Left hindlimb (tissue), 1 donor: ENCODE measurements around the gene HACD4.

Experiments
- DNase-seq: peaks from one replicate; pipeline ENCODE4 v3.0.0-alpha.2; 2018

The HACD4 gene

DNA sequence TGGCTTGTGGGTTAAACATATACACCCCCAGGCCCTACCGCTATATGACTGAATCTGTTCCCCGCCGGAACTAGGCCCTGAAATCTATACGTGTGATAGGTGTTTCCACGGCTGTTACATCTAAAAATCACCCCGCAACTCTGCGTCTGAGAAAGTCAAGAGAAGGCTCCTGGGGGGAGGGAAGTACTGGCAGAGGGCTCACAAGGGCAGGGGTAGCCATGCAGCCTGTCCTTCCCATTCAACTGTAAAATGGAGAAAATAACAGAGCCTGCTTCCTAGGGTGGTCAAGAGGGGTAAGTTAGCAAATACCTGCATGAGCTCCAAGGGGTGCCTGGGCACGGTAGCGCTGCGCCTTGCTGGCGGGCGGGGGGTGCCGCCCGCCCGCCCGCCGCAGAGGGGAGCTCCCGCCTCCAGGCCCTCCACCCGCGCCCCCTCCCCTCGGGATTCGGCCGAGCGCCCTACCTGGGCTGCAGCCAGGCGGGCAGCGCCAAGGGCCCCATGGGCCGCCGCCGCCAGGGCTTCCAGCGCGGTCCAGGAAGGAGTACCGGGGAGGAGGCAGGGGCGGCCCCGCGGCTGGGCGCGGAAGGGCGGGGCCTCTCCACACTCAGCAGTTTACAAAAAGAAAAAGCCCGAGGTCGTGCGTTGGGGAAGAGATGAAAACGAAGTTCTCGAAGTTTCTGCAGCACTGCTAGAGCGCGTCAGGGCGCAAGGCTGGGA lies at the start of gene HACD4:
TSS of gene HACD4 (minus strand) at position 550 of the 717 bp plus-strand sequence. CDS start at position 500, 50 bp downstream.
- DNase-seq: peak; percentile 65

DNA sequence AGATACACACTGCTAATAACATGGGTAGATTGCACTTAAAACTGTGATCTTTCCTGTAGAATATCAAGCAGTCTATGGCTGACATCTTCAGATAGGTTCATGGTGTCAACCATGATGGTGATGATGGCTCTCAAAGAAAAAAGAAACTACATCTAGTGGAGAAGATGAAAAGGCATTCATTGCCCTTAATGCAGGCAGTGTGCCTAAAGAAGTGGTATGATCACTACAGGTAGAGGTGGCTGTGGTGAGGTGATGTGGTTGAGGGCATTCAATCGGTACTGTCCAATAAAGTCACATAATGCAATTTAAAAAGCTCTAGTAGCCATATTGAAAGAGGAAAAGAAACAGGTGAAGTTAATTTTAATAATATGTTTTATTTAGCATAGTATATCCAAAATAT lies 49.4 kb upstream of the HACD4 start:
- DNase-seq: no peak

- DNase-seq: no peak
These were observed 47.3 kb upstream of the HACD4 start for GRCh38 chr9:21078702-21079101.

DNA sequence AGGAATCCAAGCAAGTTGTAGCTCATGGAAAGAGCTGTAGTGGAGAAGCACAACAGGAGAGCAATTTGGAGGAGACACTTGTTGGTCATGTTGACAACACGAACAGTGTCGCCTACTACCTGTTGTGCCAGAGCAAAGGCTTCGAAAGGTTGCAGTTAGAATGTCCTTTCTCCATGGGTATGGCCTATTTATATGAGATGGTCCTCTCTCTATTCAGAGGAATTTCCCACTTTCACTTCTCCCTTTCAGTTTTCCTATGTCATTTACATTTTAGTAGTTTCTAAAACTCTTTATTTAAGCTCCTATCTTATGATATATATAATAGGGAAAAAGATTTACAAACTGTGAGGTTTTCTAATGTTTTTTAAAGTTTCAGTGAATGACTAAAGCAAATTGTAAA lies 46.3 kb upstream of the HACD4 start, which contains the start of gene IFNB1:
TSS of gene IFNB1 (minus strand) at position 162 of the 400 bp plus-strand sequence. CDS start at position 89, 73 bp downstream.
- DNase-seq: no peak

- DNase-seq: no peak
These were observed 44.0 kb upstream of the HACD4 start for GRCh38 chr9:21075484-21075883.

- DNase-seq: no peak
These were observed 39.5 kb upstream of the HACD4 start for GRCh38 chr9:21070906-21071305.

DNA sequence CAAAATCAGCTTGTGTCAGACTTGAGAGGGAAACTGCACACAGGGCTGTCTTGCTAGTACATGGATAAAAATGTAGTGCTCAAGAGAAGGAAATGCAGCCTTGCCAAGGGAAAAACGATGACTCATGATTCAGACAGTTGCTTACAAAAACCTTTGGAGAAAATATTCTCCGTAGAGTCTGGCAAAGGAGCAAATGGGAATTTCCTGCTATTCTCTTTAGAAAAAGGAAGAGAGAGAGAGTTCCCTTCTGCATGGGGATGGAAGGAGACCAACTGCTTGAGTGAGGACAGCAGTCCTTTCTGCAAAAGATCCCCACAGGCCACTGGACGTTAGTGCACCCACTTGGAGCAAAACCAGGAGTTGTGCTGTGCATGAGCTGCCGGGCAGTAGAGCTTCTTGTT lies 38.7 kb upstream of the HACD4 start:
- DNase-seq: peak; percentile 39

GRCh38 chr9:21060919-21061561 lies 29.6 kb upstream of the HACD4 start:
- DNase-seq: peak; percentile 49

- no peak for DNase-seq
These were observed 25.5 kb upstream of the HACD4 start for GRCh38 chr9:21056931-21057330.

DNA sequence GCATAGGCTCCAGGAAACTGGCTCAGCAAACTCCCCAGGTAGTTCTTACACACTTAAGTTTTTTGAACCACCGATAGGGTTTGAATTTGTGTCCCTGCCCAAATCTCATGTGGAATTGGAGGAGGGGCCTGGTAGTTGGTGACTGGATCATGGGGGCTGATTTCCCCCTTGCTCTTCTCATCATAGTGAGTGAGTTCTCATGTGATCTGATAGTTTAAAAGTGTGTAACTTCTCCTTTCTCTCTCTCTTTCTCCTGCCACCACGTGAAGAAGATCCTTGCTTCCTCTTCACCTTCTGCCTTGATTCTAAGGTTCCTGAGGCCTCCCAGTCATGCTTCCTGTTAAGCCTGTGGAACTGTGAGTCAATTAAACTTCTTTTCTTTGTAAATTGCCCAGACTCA lies 22.4 kb upstream of the HACD4 start:
- DNase-seq: no peak

- DNase-seq: no peak
These were observed 15.8 kb upstream of the HACD4 start for GRCh38 chr9:21047281-21047691.

- no peak for DNase-seq
These were observed 12.4 kb upstream of the HACD4 start for GRCh38 chr9:21043841-21044240.

GRCh38 chr9:21042466-21042865 lies 11.0 kb upstream of the HACD4 start:
- no peak for DNase-seq

GRCh38 chr9:21039302-21039701 lies 7.9 kb upstream of the HACD4 start:
- no peak for DNase-seq

DNA sequence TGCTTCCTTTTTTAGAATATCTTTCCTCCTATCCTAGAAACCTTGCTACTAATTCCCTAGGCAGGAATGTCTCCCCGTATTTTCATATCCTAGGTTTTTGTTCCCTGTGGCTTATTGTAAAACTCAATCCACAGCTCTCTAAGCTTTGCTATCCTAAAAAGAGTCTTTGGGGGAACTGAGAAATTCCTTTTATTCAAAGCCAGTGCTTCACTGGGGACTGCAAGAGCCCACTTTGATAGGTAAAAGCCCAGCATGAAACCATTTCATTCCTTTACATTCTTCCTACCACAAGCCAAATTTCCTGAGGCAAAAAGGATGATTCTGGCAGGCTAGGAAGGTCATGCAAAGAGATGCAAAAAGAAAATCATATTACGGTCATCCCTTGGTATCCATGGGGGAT lies 5.8 kb upstream of the HACD4 start:
- DNase-seq: no peak

DNA sequence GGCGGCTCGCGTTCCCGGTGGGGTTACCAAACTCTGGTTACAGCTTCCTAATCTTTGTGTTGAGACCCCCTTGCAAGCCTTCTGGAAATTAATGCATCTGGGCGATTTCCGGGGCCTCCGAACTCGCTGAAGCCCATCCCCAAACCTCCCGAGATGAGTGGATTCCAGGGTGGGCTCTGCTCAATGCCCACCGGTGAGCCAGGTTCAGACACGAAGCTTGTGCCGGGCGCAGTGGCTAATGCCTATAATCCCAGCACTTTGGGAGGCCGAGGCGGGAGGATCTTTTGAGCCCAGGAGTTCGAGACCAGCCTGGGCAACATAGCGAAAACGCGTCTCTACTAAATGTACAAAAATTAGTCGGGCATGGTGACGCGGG lies 356 bp upstream of the HACD4 start:
- no peak for DNase-seq

- no peak for DNase-seq
These were observed 928 bp downstream of the HACD4 start for GRCh38 chr9:21030389-21031035.

DNA sequence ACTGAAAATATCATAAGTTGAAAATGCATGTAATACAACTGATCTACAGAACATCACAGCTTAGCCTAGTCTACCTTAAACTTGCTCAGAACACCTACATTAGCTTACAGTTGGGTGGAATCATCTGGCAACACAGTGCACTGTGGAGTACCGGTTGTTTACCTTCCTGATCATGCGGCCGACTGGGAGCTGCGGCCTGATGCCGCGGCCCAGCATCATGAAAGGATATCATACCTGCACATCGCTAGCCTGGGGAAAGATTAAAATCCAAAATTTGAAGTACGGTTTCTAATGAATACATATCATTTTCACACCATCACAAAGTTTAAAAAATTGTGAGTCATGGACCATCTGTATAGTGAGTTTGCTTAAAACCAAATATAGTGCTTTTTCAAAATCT lies 1.8 kb downstream of the HACD4 start:
- no peak for DNase-seq

DNA sequence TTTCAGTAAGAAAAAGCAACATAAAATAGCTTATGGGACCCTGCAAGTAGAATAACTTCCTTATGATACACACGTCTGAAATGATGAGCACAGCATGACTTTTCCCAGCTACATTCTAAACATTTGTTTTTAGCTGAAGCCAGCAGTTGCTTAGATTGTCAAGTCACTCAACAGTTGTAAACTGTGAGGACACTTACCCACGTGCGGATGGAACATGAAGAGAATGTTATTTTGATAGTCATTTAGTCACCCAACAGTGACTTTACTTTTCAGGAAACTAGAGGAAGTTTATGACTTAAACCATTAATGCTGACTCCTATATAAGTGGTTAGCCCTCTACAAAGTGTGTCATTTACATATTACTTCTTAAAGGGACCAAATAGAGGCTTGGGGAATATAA lies 3.0 kb downstream of the HACD4 start:
- DNase-seq: no peak

- no peak for DNase-seq
These were observed 4.1 kb downstream of the HACD4 start for GRCh38 chr9:21027295-21027694.

DNA sequence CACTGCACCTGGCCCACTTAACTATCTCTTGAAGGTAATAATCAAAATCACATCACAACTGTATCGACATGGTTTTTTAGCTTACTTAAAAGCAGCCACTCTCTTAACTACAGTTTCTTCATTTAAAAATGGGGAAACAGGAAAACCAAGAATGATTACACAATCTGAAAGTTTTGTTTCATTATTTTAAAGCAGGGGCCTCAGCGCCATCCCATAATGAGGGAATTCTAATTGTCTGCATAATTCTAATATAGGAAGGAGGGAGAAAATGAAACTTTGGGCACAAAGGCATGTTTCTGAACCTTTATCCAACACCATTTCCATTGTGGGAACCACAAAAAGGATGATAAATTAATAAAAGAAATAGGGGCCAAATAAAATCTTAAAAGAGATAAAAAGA lies 7.6 kb downstream of the HACD4 start:
- DNase-seq: no peak

DNA sequence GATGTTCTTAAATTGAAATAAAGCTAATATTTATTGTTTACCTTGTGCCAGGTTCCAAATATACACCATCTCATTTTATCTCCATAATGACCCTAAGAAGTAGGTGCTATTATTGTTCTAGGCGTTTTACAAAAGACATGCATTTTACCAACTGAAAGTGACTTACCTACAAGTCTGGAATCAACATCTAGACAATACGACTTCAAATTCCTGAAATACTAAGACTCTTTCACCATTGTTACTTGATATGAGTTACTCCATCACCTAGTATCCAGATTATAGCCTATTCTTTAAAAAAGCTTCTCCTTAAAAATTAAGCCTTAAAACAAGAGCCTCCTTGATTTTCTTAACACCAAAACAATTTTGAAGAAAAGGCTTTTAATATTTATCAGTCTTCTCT lies 13.3 kb downstream of the HACD4 start:
- DNase-seq: no peak

DNA sequence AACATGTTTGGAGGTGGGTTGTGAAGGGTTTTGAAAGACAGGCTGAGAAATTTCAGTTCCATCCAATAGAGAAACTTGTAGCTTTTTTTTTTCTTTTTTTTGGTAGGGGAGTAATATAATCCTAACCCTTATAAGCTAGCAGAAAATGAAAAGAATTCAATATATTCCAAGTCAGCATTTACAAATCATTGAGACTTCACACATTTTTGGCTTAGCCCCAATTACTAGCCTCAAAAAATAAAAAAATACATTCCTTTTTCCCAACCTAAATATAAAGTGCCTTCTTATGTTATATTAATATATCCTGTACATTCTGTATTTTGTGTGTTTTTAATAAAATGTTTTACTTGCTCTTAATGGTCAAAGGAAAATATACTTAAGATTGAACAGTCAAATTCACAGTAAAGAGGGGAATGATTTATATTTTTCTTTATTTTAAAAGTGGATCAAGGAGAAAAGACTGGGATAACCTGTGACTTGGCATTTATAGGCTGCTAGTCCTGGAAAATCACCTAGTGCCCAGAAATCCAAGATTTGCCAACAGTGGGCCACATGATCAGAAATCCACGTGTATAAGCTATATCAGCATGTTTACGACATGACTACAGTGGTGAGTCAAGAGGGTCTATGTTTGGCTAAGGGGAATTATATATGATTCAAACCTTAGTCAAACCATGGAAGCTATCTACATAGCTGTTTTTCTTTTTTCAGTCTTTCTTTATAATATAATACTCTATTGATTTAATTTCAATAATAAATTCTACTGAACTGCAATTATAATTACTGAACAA lies 14.5 kb downstream of the HACD4 start:
- DNase-seq: no peak
